Progenitor cell of endocrine pancreas (in vitro differentiated cells): Measurements from ENCODE around the gene UPP2. TPM values are rescaled to one million over a fixed set of nuclear protein-coding genes. Genes with fewer than 3 reads are reported as not detected.

Experiments used
- DNase-seq: peaks from one replicate; pipeline ENCODE4 v3.0.0; 2021; ENCODE audit warnings: low spot score; ENCODE audit not compliant: unreplicated experiment
- H3K27ac Mint-ChIP-seq: 2 replicates; pipeline ENCODE4 v1.8.0; 2021; ENCODE audit warnings: mild to moderate bottlenecking, moderate library complexity, mixed read lengths
- H3K27me3 Mint-ChIP-seq: 2 replicates; pipeline ENCODE4 v1.8.0; 2021; ENCODE audit warnings: mixed read lengths
- H3K36me3 Mint-ChIP-seq: 2 replicates; pipeline ENCODE4 v1.8.0; 2022; ENCODE audit warnings: mixed read lengths; ENCODE audit not compliant: insufficient read depth
- H3K4me1 Mint-ChIP-seq: 2 replicates; pipeline ENCODE4 v1.8.0; 2021; ENCODE audit warnings: low read depth, mixed read lengths
- H3K4me3 Mint-ChIP-seq: 2 replicates; pipeline ENCODE4 v1.8.0; 2021; ENCODE audit warnings: low read depth, mild to moderate bottlenecking, moderate library complexity, mixed read lengths
- H3K9me3 Mint-ChIP-seq: 2 replicates; pipeline ENCODE4 v1.8.0; 2021; ENCODE audit warnings: low read depth, mixed read lengths
- CTCF ChIP-seq: fragments of 200-600 bp; sonication (generic); IDR thresholded peaks from one replicate; pipeline ENCODE4 v1.5.0; 2021; ENCODE audit warnings: antibody characterized with exemption, mild to moderate bottlenecking; ENCODE audit not compliant: unreplicated experiment
- total RNA-seq: library from RNA; stranded (reverse); gene quantifications from 2 replicates; pipeline ENCODE4 v1.2.1, GENCODE V29; 2021

The UPP2 gene
- total RNA-seq, 1 donor from 2014 or later, result not detected

GRCh38 chr2:158182676-158183295 is 81.1 kb downstream of the UPP2 start:
- Mint-ChIP-seq H3K27ac (no peak overlapping the region), H3K36me3 (no peaks in the 10 kb centered on the region), H3K4me1 (peaks cover 14% of the 10 kb centered on the region), H3K27me3 (no peaks in the 10 kb centered on the region), H3K4me3 (no peak overlapping the region), H3K9me3 (no peaks in the 10 kb centered on the region)
- no peak for DNase-seq
- no peak for TF ChIP-seq CTCF

GRCh38 chr2:158184001-158184400 is 82.3 kb downstream of the UPP2 start:
- DNase-seq, result no peak
- Mint-ChIP-seq H3K9me3 (no peaks in the 10 kb centered on the region), H3K27ac (no peak overlapping the region), H3K4me3 (no peak overlapping the region), H3K4me1 (peaks cover 14% of the 10 kb centered on the region), H3K36me3 (no peaks in the 10 kb centered on the region), H3K27me3 (no peaks in the 10 kb centered on the region)
- no peak for TF ChIP-seq CTCF

- H3K36me3 Mint-ChIP-seq, result no peaks in the 10 kb centered on the region
- no peak overlapping the region for H3K27ac Mint-ChIP-seq
- no peaks in the 10 kb centered on the region for H3K9me3 Mint-ChIP-seq
- H3K4me1 Mint-ChIP-seq, result peaks cover 14% of the 10 kb centered on the region
- no peak overlapping the region for H3K4me3 Mint-ChIP-seq
- peak; percentile 10 for DNase-seq
- no peak for TF ChIP-seq CTCF
- no peaks in the 10 kb centered on the region for H3K27me3 Mint-ChIP-seq
These were observed 83.1 kb downstream of the UPP2 start for GRCh38 chr2:158184556-158185343.

Other genes with a start within 250 kb of the UPP2 start
- gene ACVR1, start 225.5 kb upstream of the UPP2 start, total RNA-seq, result 23.7 and 24.3 TPM in 2 replicates